Fibroblast of the aortic adventitia (primary cell): ENCODE results near the gene ACACB. TPM values are rescaled to one million over a fixed set of nuclear protein-coding genes. Genes with fewer than 3 reads are reported as not detected.

Experiments
- DNase-seq: peaks from one replicate; pipeline ENCODE4 v3.0.0-alpha.2; 2010; ENCODE audit warnings: low read depth
- H3K4me3 ChIP-seq: 2 replicates; pipeline ENCODE4 v1.5.1; 2011; ENCODE audit warnings: low read depth, mild to moderate bottlenecking, control low read depth, low read length, moderate library complexity
- CTCF ChIP-seq: IDR thresholded peaks from 2 replicates; pipeline ENCODE4 v1.5.1; 2011; ENCODE audit warnings: mild to moderate bottlenecking, low read length, control low read depth, inconsistent platforms; ENCODE audit not compliant: insufficient read depth
- total RNA-seq: library from RNA; depleted of rRNA; stranded (reverse); fragments of >200 nt; gene quantifications from 2 replicates; pipeline ENCODE4 v1.2.3, GENCODE V29; 2012; ENCODE audit warnings: low replicate concordance

ACACB gene
- total RNA-seq, 1 donor: 14.7 TPM

GRCh38 chr12:109310247-109311125 is 194.1 kb downstream of the ACACB start:
- H3K4me3 ChIP-seq: no peak overlapping the region
- no peak for TF ChIP-seq CTCF

More at GRCh38 chr12:109310247-109311125, 194.1 kb downstream of the ACACB start:
- DNase-seq: no peak

Other genes with a start within 250 kb of the ACACB start
- gene DAO, start 236.5 kb upstream of the ACACB start, total RNA-seq: not detected in 2 replicates
- not detected in 2 replicates for gene SVOP, start 95.5 kb upstream of the ACACB start, total RNA-seq
- 4.1 and 11.2 TPM in 2 replicates for gene USP30, start 64.0 kb upstream of the ACACB start, total RNA-seq
- 9.9 and 20.7 TPM in 2 replicates for gene ALKBH2, start 23.1 kb upstream of the ACACB start, total RNA-seq
- gene UNG, start 19.0 kb upstream of the ACACB start, total RNA-seq: 27.1 and 30.8 TPM in 2 replicates
- not detected in 2 replicates for gene FOXN4, start 192.7 kb downstream of the ACACB start, total RNA-seq
- not detected in 2 replicates for gene MYO1H, start 231.3 kb downstream of the ACACB start, total RNA-seq